Endothelial cell of umbilical vein (primary cell): ENCODE results near the gene RBMS1.

Experiments
- CTCF ChIP-seq, 2 donors: IDR thresholded peaks; 1 replicate in 1 of 2; 2 replicates in 1 of 2; pipeline ENCODE4 v1.5.1; 2011; ENCODE audit warnings: low read length in 2 of 2, mild to moderate bottlenecking in 2 of 2, moderate library complexity in 2 of 2, control low read depth in 1 of 2, inconsistent platforms in 1 of 2, low read depth in 1 of 2; ENCODE audit not compliant: insufficient read depth in 1 of 2; ENCODE audit errors: extremely low read depth in 1 of 2
- EZH2 ChIP-seq: IDR thresholded peaks from 2 replicates; pipeline ENCODE4 v1.6.1; 2012; ENCODE audit warnings: borderline replicate concordance, low read depth, mild to moderate bottlenecking, moderate library complexity, low read length, inconsistent platforms; ENCODE audit not compliant: severe bottlenecking
- FOS ChIP-seq: IDR thresholded peaks from 2 replicates; pipeline ENCODE4 v1.6.1; 2011; ENCODE audit warnings: mild to moderate bottlenecking, low read length, moderate library complexity, borderline replicate concordance; ENCODE audit not compliant: insufficient read depth
- JUN ChIP-seq: IDR thresholded peaks from 2 replicates; pipeline ENCODE4 v1.6.1; 2011; ENCODE audit warnings: borderline replicate concordance, low read depth; ENCODE audit not compliant: insufficient read length, insufficient read depth
- MAX ChIP-seq: IDR thresholded peaks from 2 replicates; pipeline ENCODE4 v1.6.1; 2011; ENCODE audit not compliant: insufficient read depth, insufficient read length
- MYC ChIP-seq: IDR thresholded peaks from one replicate; pipeline ENCODE4 v1.6.1; 2011; ENCODE audit warnings: mild to moderate bottlenecking, low read depth, low read length
- POLR2A ChIP-seq: IDR thresholded peaks from 2 replicates; pipeline ENCODE4 v1.6.1; 2012; ENCODE audit warnings: low read depth, mild to moderate bottlenecking, control low read depth, low read length
- POLR2AphosphoS5 ChIP-seq: IDR thresholded peaks from 2 replicates; pipeline ENCODE4 v1.6.1; 2012; ENCODE audit warnings: low read depth, mild to moderate bottlenecking, control low read depth, low read length, moderate library complexity; ENCODE audit not compliant: insufficient read depth

GRCh38 chr2:160247296-160248035 lies 246.1 kb downstream of the RBMS1 start:
- TF ChIP-seq CTCF (IDR thresholded peaks at IDR 0.05; ENCODE audit: extremely low read depth in 1 of 2, insufficient read depth in 1 of 2, low read depth in 1 of 2, low read length in 2 of 2) (no peak), POLR2A (no peak), FOS (no peak), JUN (no peak), POLR2AphosphoS5 (no peak), MAX (no peak), EZH2 (no peak), MYC (no peak)
